GM12872 (cell line): Measurements from ENCODE around the gene CHST12.

Experiments
- CTCF ChIP-seq: IDR thresholded peaks from 3 replicates; pipeline ENCODE4 v1.5.1; 2011; ENCODE audit warnings: low read depth, mild to moderate bottlenecking, low read length, moderate library complexity; ENCODE audit not compliant: insufficient read depth

The CHST12 gene

GRCh38 chr7:2403718-2404648 is 572 bp downstream of the CHST12 start:
- TF ChIP-seq CTCF: no peak

- no peak for TF ChIP-seq CTCF
These were observed 1.3 kb downstream of the CHST12 start for GRCh38 chr7:2404714-2405119.

- TF ChIP-seq CTCF: no peak
These were observed 1.8 kb downstream of the CHST12 start for GRCh38 chr7:2405201-2405600.

GRCh38 chr7:2405601-2406345 is 2.4 kb downstream of the CHST12 start:
- TF ChIP-seq CTCF: no peak

GRCh38 chr7:2409745-2410414 is 6.5 kb downstream of the CHST12 start:
- no peak for TF ChIP-seq CTCF

GRCh38 chr7:2411049-2411448 is 7.6 kb downstream of the CHST12 start:
- TF ChIP-seq CTCF: no peak
